Aorta (tissue), 5 donors: ENCODE data around the gene MAPK10. TPM values are rescaled to one million over a fixed set of nuclear protein-coding genes. Genes with fewer than 3 reads are reported as not detected.

ENCODE experiments used
- ATAC-seq: fragments of 200-7000 bp; cut with Tn5 transposase; one replicate; pipeline ENCODE4 v1.9.1; 2022; ENCODE audit warnings: moderate library complexity; ENCODE audit not compliant: low FRiP score
- DNase-seq, 2 donors: peaks; one replicate each; pipeline ENCODE4 v3.0.0-alpha.2; 2020
- H3K27ac ChIP-seq, 2 donors: one replicate each; pipeline ENCODE4 v1.5.1; 2013; ENCODE audit warnings: low read length in 2 of 2, mild to moderate bottlenecking in 2 of 2, moderate library complexity in 2 of 2, control low read depth in 1 of 2, inconsistent platforms in 1 of 2, low read depth in 1 of 2
- H3K27me3 ChIP-seq, 2 donors: one replicate each; pipeline ENCODE4 v1.6.1; 2013; ENCODE audit warnings: control low read depth in 1 of 2, low read length in 1 of 2, mild to moderate bottlenecking in 1 of 2, moderate library complexity in 1 of 2; ENCODE audit not compliant: insufficient read depth in 2 of 2, control insufficient read depth in 1 of 2
- H3K36me3 ChIP-seq, 2 donors: one replicate each; pipeline ENCODE4 v1.6.1; 2013; ENCODE audit warnings: control low read depth in 1 of 2, low read length in 1 of 2, mild to moderate bottlenecking in 1 of 2; ENCODE audit not compliant: insufficient read depth in 2 of 2, control insufficient read depth in 1 of 2
- H3K4me1 ChIP-seq, 2 donors: one replicate each; pipeline ENCODE4 v1.6.1; 2013; ENCODE audit warnings: low read length in 2 of 2, control low read depth in 1 of 2, mild to moderate bottlenecking in 1 of 2, moderate library complexity in 1 of 2; ENCODE audit not compliant: insufficient read depth in 2 of 2, control insufficient read depth in 1 of 2
- H3K4me3 ChIP-seq, 2 donors: one replicate each; pipeline ENCODE4 v1.5.1; 2013; ENCODE audit warnings: low read length in 2 of 2, control low read depth in 1 of 2, mild to moderate bottlenecking in 1 of 2
- H3K9me3 ChIP-seq: one replicate; pipeline ENCODE4 v1.6.1; 2013; ENCODE audit warnings: mild to moderate bottlenecking, low read length; ENCODE audit not compliant: control insufficient read depth
- WGBS, 2 donors: extraction: QIAGEN DNeasy Blood & Tissue Kit; methylation state at CpG; one replicate each; pipeline ENCODE4 v1.1.7; 2013; 5-methylcytosine and 5-hydroxymethylcytosine counted together
- intact Hi-C, 2 donors: fragments of 100-400 bp; cut with DNase I; formaldehyde crosslinking; loops; one replicate each; pipeline versions ENCODE4 v1.14.2 to v1.15.0; 2022
- polyA plus RNA-seq, 2 donors: library from polyadenylated mRNA; stranded (reverse); fragments of 200-250 nt; gene quantifications; one replicate each; pipeline ENCODE4 v1.2.3, GENCODE V29; 2013
- total RNA-seq, 2 donors: library from RNA; stranded (reverse); fragmentation: NEBNext Ultra II Directional; extraction: Animal tissue kit (Norgen Biotek cat#: 25700); gene quantifications; one replicate each; pipeline ENCODE4 v1.2.1, GENCODE V29; 2021
- donor health status: healthy with polysubstance abuse.
- donor health status: Bipolar disorder and iron deficiency.
- donor health status: DM: no; HTN: no; CAD: no.
- donor health status: DM: no; HTN: no; CAD: no.
- donor health status: DM: yes; HTN: yes; CAD: no.

Gene MAPK10
- total and polyA plus RNA-seq, 4 donors = 12.4 to 40.0 (median 24.1) TPM

GRCh38 chr4:86279293-86279960, 80.4 kb downstream of the MAPK10 start:
- Histone ChIP-seq H3K27ac (no peak overlapping the region), H3K27me3 (no peaks in the 10 kb centered on the region), H3K36me3 (no peaks in the 10 kb centered on the region), H3K4me1 (no peaks in the 10 kb centered on the region), H3K4me3 (no peak overlapping the region), H3K9me3 (no peaks in the 10 kb centered on the region)
- DNase-seq (no peak), ATAC-seq (no peak)
- intact Hi-C loops = no loop called here
- 88 to 96% methylated on average over 5 of the region's 5 CpGs for WGBS, 2 donors

GRCh38 chr4:86278126-86278525, 81.7 kb downstream of the MAPK10 start:
- Histone ChIP-seq H3K4me1 (no peaks in the 10 kb centered on the region), H3K27ac (no peak overlapping the region), H3K9me3 (no peaks in the 10 kb centered on the region), H3K27me3 (no peaks in the 10 kb centered on the region), H3K36me3 (no peaks in the 10 kb centered on the region), H3K4me3 (no peak overlapping the region)
- DNase-seq (no peak), ATAC-seq (no peak)
- intact Hi-C loops = no loop called here
- WGBS, 2 donors = 25 to 35% methylated on average over 2 of the region's 2 CpGs

- Histone ChIP-seq H3K4me1 (no peaks in the 10 kb centered on the region), H3K4me3 (no peak overlapping the region), H3K27me3 (no peaks in the 10 kb centered on the region), H3K27ac (no peak overlapping the region), H3K9me3 (no peaks in the 10 kb centered on the region), H3K36me3 (no peaks in the 10 kb centered on the region)
- no peak for ATAC-seq
- no peak for DNase-seq
- intact Hi-C loops = no loop called here
Observed at GRCh38 chr4:86274642-86275041, 85.2 kb downstream of the MAPK10 start.

- DNase-seq (no peak), ATAC-seq (no peak)
- intact Hi-C loops = no loop called here
- Histone ChIP-seq H3K4me3 (no peak overlapping the region), H3K4me1 (no peaks in the 10 kb centered on the region), H3K27me3 (no peaks in the 10 kb centered on the region), H3K27ac (no peak overlapping the region), H3K36me3 (no peaks in the 10 kb centered on the region), H3K9me3 (no peaks in the 10 kb centered on the region)
- WGBS, 2 donors = 91 to 96% methylated on average over 1 of the region's 1 CpG
Observed at GRCh38 chr4:86272669-86273068, 87.2 kb downstream of the MAPK10 start.

- WGBS, 2 donors = 94 to 97% methylated on average over 1 of the region's 1 CpG
- no peaks in the 10 kb centered on the region for H3K9me3 ChIP-seq
- H3K27me3 ChIP-seq = no peaks in the 10 kb centered on the region
- intact Hi-C loops = no loop called here
- no peak overlapping the region for H3K4me3 ChIP-seq
- H3K36me3 ChIP-seq = no peaks in the 10 kb centered on the region
- no peak for DNase-seq
- no peaks in the 10 kb centered on the region for H3K4me1 ChIP-seq
- no peak overlapping the region for H3K27ac ChIP-seq
- ATAC-seq = no peak
Observed at GRCh38 chr4:86271057-86271456, 88.8 kb downstream of the MAPK10 start.

- WGBS, 2 donors = 86 to 96% methylated on average over 1 of the region's 1 CpG
- no peaks in the 10 kb centered on the region for H3K27me3 ChIP-seq
- H3K4me1 ChIP-seq = no peaks in the 10 kb centered on the region
- H3K27ac ChIP-seq = no peak overlapping the region
- no peak for ATAC-seq
- H3K9me3 ChIP-seq = no peaks in the 10 kb centered on the region
- intact Hi-C loops = no loop called here
- no peaks in the 10 kb centered on the region for H3K36me3 ChIP-seq
- no peak overlapping the region for H3K4me3 ChIP-seq
- DNase-seq = no peak
Observed at GRCh38 chr4:86269354-86269753, 90.5 kb downstream of the MAPK10 start.

- H3K4me1 ChIP-seq = no peaks in the 10 kb centered on the region
- intact Hi-C loops = no loop called here
- DNase-seq (no peak), ATAC-seq (no peak)
- H3K4me3 ChIP-seq = no peak overlapping the region
- no peak overlapping the region for H3K27ac ChIP-seq
- no peaks in the 10 kb centered on the region for H3K36me3 ChIP-seq
- no peaks in the 10 kb centered on the region for H3K27me3 ChIP-seq
- H3K9me3 ChIP-seq = no peaks in the 10 kb centered on the region
Observed at GRCh38 chr4:86264241-86264640, 95.6 kb downstream of the MAPK10 start.

- Histone ChIP-seq H3K4me3 (no peak overlapping the region), H3K27ac (no peak overlapping the region), H3K36me3 (no peaks in the 10 kb centered on the region), H3K27me3 (no peaks in the 10 kb centered on the region), H3K9me3 (no peaks in the 10 kb centered on the region), H3K4me1 (no peaks in the 10 kb centered on the region)
- WGBS, 2 donors = 65 to 70% methylated on average over 1 of the region's 1 CpG
- DNase-seq (no peak), ATAC-seq (no peak)
- intact Hi-C loops = no loop called here
Observed at GRCh38 chr4:86261636-86262035, 98.2 kb downstream of the MAPK10 start.

- intact Hi-C loops = no loop called here
- Histone ChIP-seq H3K9me3 (no peaks in the 10 kb centered on the region), H3K27me3 (no peaks in the 10 kb centered on the region), H3K36me3 (no peaks in the 10 kb centered on the region), H3K27ac (no peak overlapping the region), H3K4me3 (no peak overlapping the region), H3K4me1 (no peaks in the 10 kb centered on the region)
- DNase-seq = no peak
- no peak for ATAC-seq
- WGBS, 2 donors = 84 to 89% methylated on average over 2 of the region's 2 CpGs
Observed at GRCh38 chr4:86256086-86256485, 103.8 kb downstream of the MAPK10 start.
